ENCODE measurements around the gene ZNF791. TPM values are rescaled to one million over a fixed set of nuclear protein-coding genes. Genes with fewer than 3 reads are reported as not detected.
"Not testable (repeated sequence)": the region's sequence is repeated elsewhere in the genome, so short reads cannot be mapped to it uniquely, and the experiment has no call there.

ZNF791 gene
- 10 to 100 TPM; 21.7 to 22.6 TPM for total RNA-seq
- long read RNA-seq, full-length matches to known transcripts = 10 of 16 reads
- long read RNA-seq, partial matches to known transcripts = 1 of 16 reads
- long read RNA-seq, other reads (novel, unspliced or antisense) = 5 of 16 reads

- intact Hi-C loops (cut with DNase I, micrococcal nuclease) = no loop called here
- DNase-seq (peak; percentile 99), ATAC-seq (peak; percentile 97)
Measured at GRCh38 chr19:12610540-12611360, at the start of gene ZNF791, which contains the start of gene ZNF490. ZNF791 (plus strand) TSS chr19:12610920; CDS start chr19:12611080, 160 bp downstream. ZNF490 (minus strand) TSS chr19:12610813; CDS start chr19:12610680, 133 bp downstream.

- intact Hi-C loops (cut with DNase I, micrococcal nuclease) = loop anchor here in 1 of 2 donors (10.0 kb wide), 1 partner anchor 111 kb away; no protein-coding TSS in a partner anchor
- DNase-seq (peak; percentile 75 to 93), ATAC-seq (peak; percentile 95)
Measured at GRCh38 chr19:12564016-12564664, 46.6 kb upstream of the ZNF791 start.

- intact Hi-C loops (cut with DNase I, micrococcal nuclease) = loop anchor here in 1 of 2 donors (10.0 kb wide), 1 partner anchor 108 kb away; no protein-coding TSS in a partner anchor
- not testable (repeated sequence) for DNase-seq, ATAC-seq
Measured at GRCh38 chr19:12566380-12566779, 44.3 kb upstream of the ZNF791 start.

GRCh38 chr19:12567951-12568350 lies 42.8 kb upstream of the ZNF791 start:
- intact Hi-C loops (cut with DNase I, micrococcal nuclease) = loop anchor here in 1 of 2 donors (10.0 kb wide), 1 partner anchor 107 kb away; no protein-coding TSS in a partner anchor
- ATAC-seq = no peak

GRCh38 chr19:12574036-12574435 lies 36.7 kb upstream of the ZNF791 start:
- DNase-seq (no peak), ATAC-seq (no peak)
- intact Hi-C loops (cut with DNase I, micrococcal nuclease) = no loop called here

More at GRCh38 chr19:12567951-12568350, 42.8 kb upstream of the ZNF791 start:
- DNase-seq = no peak

GRCh38 chr19:12578641-12579040 lies 32.1 kb upstream of the ZNF791 start:
- intact Hi-C loops (cut with DNase I, micrococcal nuclease) = no loop called here
- no peak for DNase-seq
- ATAC-seq = no peak

GRCh38 chr19:12580180-12580694 lies 30.5 kb upstream of the ZNF791 start:
- no peak for DNase-seq
- no peak for ATAC-seq
- intact Hi-C loops (cut with DNase I, micrococcal nuclease) = no loop called here

GRCh38 chr19:12581100-12581499 lies 29.6 kb upstream of the ZNF791 start:
- ATAC-seq (no peak), DNase-seq (no peak)
- intact Hi-C loops (cut with DNase I, micrococcal nuclease) = no loop called here

- DNase-seq (no peak), ATAC-seq (no peak)
Measured at GRCh38 chr19:12596485-12596884, 14.2 kb upstream of the ZNF791 start.

GRCh38 chr19:12596927-12597548 lies 13.7 kb upstream of the ZNF791 start:
- intact Hi-C loops (cut with DNase I, micrococcal nuclease) = no loop called here
- no peak for DNase-seq
- no peak for ATAC-seq

More at GRCh38 chr19:12596485-12596884, 14.2 kb upstream of the ZNF791 start:
- intact Hi-C loops (cut with DNase I, micrococcal nuclease) = no loop called here

- DNase-seq = no peak
- intact Hi-C loops (cut with DNase I, micrococcal nuclease) = no loop called here
- ATAC-seq = no peak
Measured at GRCh38 chr19:12597594-12597993, 13.1 kb upstream of the ZNF791 start.

- DNase-seq (no peak), ATAC-seq (no peak)
- intact Hi-C loops (cut with DNase I, micrococcal nuclease) = no loop called here
Measured at GRCh38 chr19:12603714-12604113, 7.0 kb upstream of the ZNF791 start.

- ATAC-seq = no peak
- DNase-seq = no peak
- intact Hi-C loops (cut with DNase I, micrococcal nuclease) = no loop called here
Measured at GRCh38 chr19:12606796-12607195, 3.9 kb upstream of the ZNF791 start.

GRCh38 chr19:12607631-12608030 lies 3.1 kb upstream of the ZNF791 start:
- intact Hi-C loops (cut with DNase I, micrococcal nuclease) = no loop called here
- ATAC-seq (no peak), DNase-seq (no peak)

GRCh38 chr19:12611361-12611699 lies 610 bp downstream of the ZNF791 start:
- ATAC-seq (peak; percentile 79), DNase-seq (peak; percentile 77 to 80)
- intact Hi-C loops (cut with DNase I, micrococcal nuclease) = no loop called here

GRCh38 chr19:12617646-12618045 lies 6.9 kb downstream of the ZNF791 start:
- intact Hi-C loops (cut with DNase I, micrococcal nuclease) = no loop called here
- ATAC-seq (no peak), DNase-seq (no peak)

- DNase-seq; intact Hi-C loops (cut with DNase I, micrococcal nuclease); ATAC-seq: not testable (repeated sequence)
Measured at GRCh38 chr19:12621253-12622024, 10.7 kb downstream of the ZNF791 start.

GRCh38 chr19:12623361-12624031 lies 12.8 kb downstream of the ZNF791 start:
- intact Hi-C loops (cut with DNase I, micrococcal nuclease) = no loop called here
- ATAC-seq = no peak
- DNase-seq = no peak

Data from left colon (tissue), 2 donors.